SHP77 (cell line): ENCODE measurements around the gene SLCO1B1.
"Not testable (repeated sequence)": the region's sequence is repeated elsewhere in the genome, so short reads cannot be mapped to it uniquely, and the experiment has no call there.

ENCODE experiments used
- DNase-seq, 2 experiments: peaks; one replicate each; lab custom pipeline; 2025; lab: John Stamatoyannopoulos, UW

Gene SLCO1B1

GRCh38 chr12:21130998-21131397 is at the start of gene SLCO1B1:
Gene SLCO1B1, plus strand, starts transcription at chr12:21131194. Its CDS starts 10,381 bp downstream, at chr12:21141575.
- no peak for DNase-seq

- not testable (repeated sequence) for DNase-seq
Measured at GRCh38 chr12:21084753-21085152, 46.2 kb upstream of the SLCO1B1 start.

GRCh38 chr12:21111732-21112131 is 19.3 kb upstream of the SLCO1B1 start:
- DNase-seq: no peak

- DNase-seq: no peak
Measured at GRCh38 chr12:21113266-21113665, 17.7 kb upstream of the SLCO1B1 start.

- DNase-seq: no peak
Measured at GRCh38 chr12:21117995-21118394, 13.0 kb upstream of the SLCO1B1 start.

GRCh38 chr12:21118760-21119159 is 12.2 kb upstream of the SLCO1B1 start:
- no peak for DNase-seq

- no peak for DNase-seq
Measured at GRCh38 chr12:21129351-21129750, 1.6 kb upstream of the SLCO1B1 start.

GRCh38 chr12:21129906-21130305 is 1.1 kb upstream of the SLCO1B1 start:
- DNase-seq: no peak

GRCh38 chr12:21137318-21137999 is 6.5 kb downstream of the SLCO1B1 start:
- DNase-seq: not testable (repeated sequence)

GRCh38 chr12:21138016-21138415 is 7.0 kb downstream of the SLCO1B1 start:
- DNase-seq: no peak

- DNase-seq: no peak
Measured at GRCh38 chr12:21144309-21144708, 13.3 kb downstream of the SLCO1B1 start.

GRCh38 chr12:21149861-21150260 is 18.9 kb downstream of the SLCO1B1 start:
- DNase-seq: not testable (repeated sequence)

- DNase-seq: no peak
Measured at GRCh38 chr12:21151184-21151583, 20.2 kb downstream of the SLCO1B1 start.

GRCh38 chr12:21155522-21156351 is 24.7 kb downstream of the SLCO1B1 start:
- DNase-seq: no peak

- no peak for DNase-seq
Measured at GRCh38 chr12:21165048-21165447, 34.1 kb downstream of the SLCO1B1 start.

- DNase-seq: peak in 1 of 2 experiments; percentile 8
Measured at GRCh38 chr12:21169878-21170472, 39.0 kb downstream of the SLCO1B1 start.

- no peak for DNase-seq
Measured at GRCh38 chr12:21172079-21172478, 41.1 kb downstream of the SLCO1B1 start.

GRCh38 chr12:21183721-21184275 is 52.8 kb downstream of the SLCO1B1 start:
- no peak for DNase-seq

- DNase-seq: no peak
Measured at GRCh38 chr12:21190016-21190415, 59.0 kb downstream of the SLCO1B1 start.

- not testable (repeated sequence) for DNase-seq
Measured at GRCh38 chr12:21214433-21214832, 83.4 kb downstream of the SLCO1B1 start.

- DNase-seq: no peak
Measured at GRCh38 chr12:21219206-21219605, 88.2 kb downstream of the SLCO1B1 start.

- no peak for DNase-seq
Measured at GRCh38 chr12:21220266-21220665, 89.3 kb downstream of the SLCO1B1 start.

- DNase-seq: no peak
Measured at GRCh38 chr12:21221072-21221471, 90.1 kb downstream of the SLCO1B1 start.
